Stimulated activated naive CD8-positive, alpha-beta T cell treated with anti-CD3 and anti-CD28 coated beads, Interleukin-15, Interleukin-2, amounts not matched to agents 100 ng/mL and 50 ng/mL, for 24 hours (primary cell): ENCODE results near the gene GARRE1.
"Not testable (repeated sequence)": the region's sequence is repeated elsewhere in the genome, so short reads cannot be mapped to it uniquely, and the experiment has no call there.

Experiments
- H3K27ac Mint-ChIP-seq: one replicate; pipeline ENCODE4 v1.8.0; 2021; ENCODE audit warnings: mild to moderate bottlenecking, mixed read lengths
- H3K27me3 Mint-ChIP-seq: one replicate; pipeline ENCODE4 v1.8.0; 2021; ENCODE audit warnings: mixed read lengths
- H3K36me3 Mint-ChIP-seq: one replicate; pipeline ENCODE4 v1.8.0; 2021; ENCODE audit warnings: low read depth, mixed read lengths
- H3K4me1 Mint-ChIP-seq: one replicate; pipeline ENCODE4 v1.8.0; 2021; ENCODE audit warnings: low read depth, mixed read lengths
- H3K4me3 Mint-ChIP-seq: one replicate; pipeline ENCODE4 v1.8.0; 2021; ENCODE audit warnings: mild to moderate bottlenecking, mixed read lengths
- H3K9me3 Mint-ChIP-seq: one replicate; pipeline ENCODE4 v1.8.0; 2021; ENCODE audit warnings: mixed read lengths

The GARRE1 gene

DNA sequence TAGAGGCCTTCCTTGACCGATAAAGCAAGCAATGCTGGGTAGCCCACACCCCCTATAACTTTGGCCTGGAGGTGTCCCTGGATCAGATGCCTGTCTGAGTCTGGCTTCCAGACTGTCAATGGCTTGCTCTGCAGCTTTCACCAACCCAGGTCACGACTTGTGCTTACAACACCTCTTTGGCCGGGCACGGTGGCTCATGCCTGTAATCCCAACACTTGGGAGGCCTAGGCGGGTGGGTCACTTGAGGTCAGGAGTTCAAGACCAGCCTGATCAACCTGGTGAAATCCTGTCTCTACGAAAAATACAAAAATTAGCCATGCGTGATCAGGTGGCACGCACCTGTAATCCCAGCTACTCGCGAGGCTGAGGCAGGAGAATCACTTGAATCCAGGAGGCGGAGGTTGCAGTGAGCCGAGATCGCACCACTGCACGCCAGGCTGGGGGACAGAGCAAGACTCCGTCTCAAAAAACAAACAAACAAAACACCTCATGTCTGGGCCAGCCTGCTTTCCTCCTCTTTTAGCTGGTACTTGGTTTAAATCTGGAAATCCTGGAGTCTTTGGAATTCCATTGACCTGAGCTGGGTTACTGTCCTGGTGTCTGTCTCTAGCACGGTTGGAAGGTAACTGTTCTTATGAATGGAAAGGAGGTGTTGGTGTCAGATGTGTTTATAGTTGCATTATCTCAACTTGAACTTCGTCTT lies 10.3 kb upstream of the GARRE1 start:
- Mint-ChIP-seq H3K27me3 (no peaks in the 10 kb centered on the region), H3K36me3 (no peaks in the 10 kb centered on the region), H3K4me3 (no peak overlapping the region), H3K4me1 (no peaks in the 10 kb centered on the region), H3K9me3 (no peaks in the 10 kb centered on the region), H3K27ac (no peak overlapping the region)

DNA sequence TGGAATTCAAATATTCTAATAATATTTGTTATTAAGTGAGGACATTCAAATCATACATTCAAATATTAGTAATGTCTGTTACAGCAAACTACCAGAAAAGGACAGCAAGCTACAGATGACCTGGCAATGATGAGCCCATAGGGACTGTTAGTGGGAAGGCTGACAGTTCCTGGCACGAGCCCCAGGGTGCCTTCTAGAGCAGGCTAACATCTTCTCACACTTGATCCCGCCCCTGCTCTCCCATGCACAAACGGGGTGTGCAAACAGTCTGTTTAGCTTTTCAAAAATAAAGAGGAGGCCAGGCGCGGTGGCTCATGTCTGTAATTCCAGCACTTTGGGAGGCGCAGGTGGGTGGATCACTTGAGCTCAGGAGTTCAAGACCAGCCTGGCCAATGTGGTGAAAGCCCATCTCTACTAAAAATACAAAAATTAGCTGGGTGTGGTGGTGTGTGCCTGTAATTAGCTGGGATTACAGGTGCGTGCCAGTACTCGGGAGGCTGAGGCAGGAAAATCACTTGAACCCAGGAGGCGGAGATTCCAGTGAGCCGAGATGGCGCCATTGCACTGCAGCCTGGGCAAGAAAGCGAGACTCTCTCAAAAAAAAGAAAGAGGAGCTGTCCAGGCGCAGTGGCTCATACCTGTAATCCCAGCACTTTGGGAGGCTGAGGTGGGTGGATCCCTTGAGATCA lies 9.6 kb upstream of the GARRE1 start:
- Mint-ChIP-seq H3K36me3 (no peaks in the 10 kb centered on the region), H3K27me3 (no peaks in the 10 kb centered on the region), H3K4me1 (no peaks in the 10 kb centered on the region), H3K27ac (no peak overlapping the region), H3K9me3 (no peaks in the 10 kb centered on the region), H3K4me3 (no peak overlapping the region)

DNA sequence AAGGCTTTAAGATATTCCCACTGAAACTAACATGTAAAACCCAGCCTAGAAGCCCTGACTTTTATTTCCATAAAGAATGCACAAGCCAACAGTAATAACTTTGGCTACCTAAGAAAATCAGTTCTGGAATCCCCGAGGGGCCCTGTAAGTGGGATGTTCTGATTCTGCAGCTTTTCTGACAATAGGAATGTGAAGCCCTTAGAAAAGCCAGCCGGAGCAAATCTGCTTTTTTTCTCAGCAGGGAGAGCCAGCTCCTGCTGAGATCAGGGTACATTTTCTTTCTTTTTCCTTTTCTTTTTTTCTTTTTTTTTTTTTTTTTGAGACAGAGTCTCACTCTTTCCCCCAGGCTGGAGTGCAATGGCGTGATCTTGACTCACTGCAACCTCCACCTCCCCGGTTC lies 8.0 kb upstream of the GARRE1 start:
- no peaks in the 10 kb centered on the region for H3K27me3 Mint-ChIP-seq
- H3K9me3 Mint-ChIP-seq = no peaks in the 10 kb centered on the region
- H3K27ac Mint-ChIP-seq = no peak overlapping the region
- H3K4me1 Mint-ChIP-seq = no peaks in the 10 kb centered on the region
- no peaks in the 10 kb centered on the region for H3K36me3 Mint-ChIP-seq
- H3K4me3 Mint-ChIP-seq = no peak overlapping the region

DNA sequence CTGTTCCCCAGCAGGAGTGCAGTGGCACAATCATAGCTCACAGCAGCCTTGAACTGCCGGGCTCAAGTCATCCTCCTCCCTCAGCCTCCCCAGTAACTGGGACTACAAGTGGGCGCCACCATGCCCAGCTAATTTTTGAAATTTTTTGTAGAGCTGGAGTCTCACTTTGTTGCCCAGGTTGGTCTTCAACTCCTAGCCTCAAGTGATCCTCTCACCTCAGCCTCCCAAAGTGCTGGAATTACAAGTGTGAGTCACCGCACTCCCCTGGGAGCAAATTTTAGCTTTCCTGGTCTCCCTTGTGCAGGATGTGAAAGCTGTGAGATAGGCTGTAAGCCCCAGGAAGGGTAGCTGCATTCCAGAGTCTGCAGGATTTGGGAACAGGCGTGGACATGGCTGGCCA lies 5.4 kb upstream of the GARRE1 start:
- H3K27me3 Mint-ChIP-seq = no peaks in the 10 kb centered on the region
- H3K27ac Mint-ChIP-seq = no peak overlapping the region
- no peaks in the 10 kb centered on the region for H3K36me3 Mint-ChIP-seq
- H3K9me3 Mint-ChIP-seq = no peaks in the 10 kb centered on the region
- H3K4me1 Mint-ChIP-seq = peaks cover 5% of the 10 kb centered on the region
- H3K4me3 Mint-ChIP-seq = no peak overlapping the region

DNA sequence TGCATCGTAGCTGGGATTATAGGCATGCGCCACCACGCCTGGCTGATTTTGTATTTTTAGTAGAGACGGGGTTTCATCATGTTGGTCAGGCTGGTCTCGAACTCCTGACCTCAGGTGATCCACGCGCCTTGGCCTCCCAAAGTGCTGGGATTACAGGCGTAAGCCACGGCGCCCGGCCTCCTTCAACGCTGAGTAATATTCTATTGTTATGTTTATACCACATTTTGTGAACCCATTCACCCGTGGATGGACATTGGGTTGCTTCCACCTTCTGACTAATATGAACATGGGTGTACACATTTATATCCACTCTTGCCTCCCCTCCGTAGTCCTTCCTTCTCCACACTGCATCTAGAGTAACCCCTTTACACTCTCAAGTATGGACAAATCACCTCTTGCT lies 1.2 kb upstream of the GARRE1 start:
- Mint-ChIP-seq H3K4me3 (peak overlapping the region; percentile 93), H3K4me1 (peaks cover 27% of the 10 kb centered on the region)
- H3K36me3 Mint-ChIP-seq, H3K27me3 Mint-ChIP-seq, H3K27ac Mint-ChIP-seq, H3K9me3 Mint-ChIP-seq: not testable (repeated sequence)

DNA sequence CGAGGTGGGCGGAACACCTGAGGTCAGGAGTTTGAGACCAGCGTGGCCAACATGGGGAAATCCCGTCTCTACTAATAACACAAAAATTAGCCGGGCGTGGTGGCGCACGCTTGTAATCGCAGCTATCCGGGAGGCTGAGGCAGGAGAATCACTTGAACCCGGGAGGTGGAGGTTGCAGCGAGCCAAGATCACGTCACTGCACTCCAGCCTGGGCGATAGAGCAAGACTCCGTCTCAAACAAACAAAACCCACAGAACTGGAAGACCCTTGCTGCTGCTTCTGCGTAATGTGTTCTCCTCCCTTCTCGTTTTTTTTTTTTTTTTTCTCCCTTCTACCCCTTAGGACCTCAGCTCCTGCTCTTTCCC lies 691 bp upstream of the GARRE1 start:
- not testable (repeated sequence) for H3K27me3 Mint-ChIP-seq, H3K36me3 Mint-ChIP-seq, H3K9me3 Mint-ChIP-seq
- Mint-ChIP-seq H3K27ac (peak overlapping the region; percentile 94), H3K4me1 (peaks cover 28% of the 10 kb centered on the region), H3K4me3 (peak overlapping the region; percentile 93)

DNA sequence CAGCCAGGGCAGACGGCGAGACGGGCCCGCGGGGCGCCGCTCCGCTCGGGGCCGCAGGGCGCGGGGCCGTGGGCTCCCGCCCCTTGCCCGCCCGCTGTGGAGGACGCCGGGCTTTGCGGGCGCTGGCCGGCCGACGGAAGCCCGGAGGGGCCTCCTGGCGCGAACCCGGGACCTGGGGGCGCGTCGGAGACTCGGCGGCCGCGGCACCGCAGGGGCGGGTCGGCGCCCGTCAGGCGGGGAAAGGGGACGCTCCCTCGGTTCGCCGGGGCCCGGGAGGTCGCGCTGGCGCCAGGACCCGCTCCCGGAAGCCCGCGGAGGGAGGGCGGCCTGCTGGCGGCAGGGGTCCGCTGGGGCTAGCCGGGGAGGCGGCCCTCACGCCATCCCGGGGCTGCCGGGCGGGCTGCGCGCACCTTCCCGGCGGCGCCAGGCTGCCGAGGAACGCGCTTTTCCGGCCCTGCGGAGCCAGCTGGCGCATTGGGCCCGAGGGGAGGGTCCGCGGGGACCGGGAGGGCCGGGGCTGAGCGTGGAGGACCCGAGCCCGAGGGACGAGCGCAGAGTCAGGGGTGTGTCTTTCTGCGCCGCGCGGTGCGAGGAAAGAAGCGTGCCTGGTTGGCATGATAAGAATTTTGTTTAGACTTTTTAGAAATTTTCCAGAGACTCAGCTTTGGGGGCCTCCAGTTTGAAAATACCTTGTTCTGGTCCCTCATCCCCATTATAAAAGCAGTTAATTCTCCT lies 511 bp downstream of the GARRE1 start:
- peak overlapping the region; percentile 66 for H3K27ac Mint-ChIP-seq
- peaks cover 37% of the 10 kb centered on the region for H3K4me1 Mint-ChIP-seq
- H3K4me3 Mint-ChIP-seq = peak overlapping the region; percentile 78
- H3K9me3 Mint-ChIP-seq = no peaks in the 10 kb centered on the region
- peaks cover 7% of the 10 kb centered on the region for H3K36me3 Mint-ChIP-seq
- H3K27me3 Mint-ChIP-seq = no peaks in the 10 kb centered on the region

DNA sequence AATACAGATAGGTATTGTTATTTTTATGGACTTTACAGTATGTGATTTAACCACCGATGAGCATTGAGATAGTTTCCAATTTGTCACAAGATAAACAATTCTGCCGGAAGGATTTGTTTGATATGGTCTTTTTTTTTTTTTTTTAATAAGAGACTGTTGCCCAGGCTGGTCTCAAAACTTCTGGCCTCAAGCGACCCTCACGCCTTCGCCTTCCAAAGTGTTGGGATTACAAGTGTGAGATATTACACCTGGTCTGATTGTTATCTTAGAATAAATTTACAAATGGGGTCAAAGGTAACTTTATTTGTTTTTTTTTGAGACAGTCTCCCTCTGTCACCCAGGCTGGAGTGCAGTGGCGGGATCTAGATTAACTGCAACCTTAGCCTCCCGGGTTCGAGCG lies 1.2 kb downstream of the GARRE1 start:
- Mint-ChIP-seq H3K4me3 (peak overlapping the region; percentile 78), H3K9me3 (no peaks in the 10 kb centered on the region), H3K27me3 (no peaks in the 10 kb centered on the region), H3K36me3 (peaks cover 7% of the 10 kb centered on the region), H3K4me1 (peaks cover 40% of the 10 kb centered on the region), H3K27ac (peak overlapping the region; percentile 66)

DNA sequence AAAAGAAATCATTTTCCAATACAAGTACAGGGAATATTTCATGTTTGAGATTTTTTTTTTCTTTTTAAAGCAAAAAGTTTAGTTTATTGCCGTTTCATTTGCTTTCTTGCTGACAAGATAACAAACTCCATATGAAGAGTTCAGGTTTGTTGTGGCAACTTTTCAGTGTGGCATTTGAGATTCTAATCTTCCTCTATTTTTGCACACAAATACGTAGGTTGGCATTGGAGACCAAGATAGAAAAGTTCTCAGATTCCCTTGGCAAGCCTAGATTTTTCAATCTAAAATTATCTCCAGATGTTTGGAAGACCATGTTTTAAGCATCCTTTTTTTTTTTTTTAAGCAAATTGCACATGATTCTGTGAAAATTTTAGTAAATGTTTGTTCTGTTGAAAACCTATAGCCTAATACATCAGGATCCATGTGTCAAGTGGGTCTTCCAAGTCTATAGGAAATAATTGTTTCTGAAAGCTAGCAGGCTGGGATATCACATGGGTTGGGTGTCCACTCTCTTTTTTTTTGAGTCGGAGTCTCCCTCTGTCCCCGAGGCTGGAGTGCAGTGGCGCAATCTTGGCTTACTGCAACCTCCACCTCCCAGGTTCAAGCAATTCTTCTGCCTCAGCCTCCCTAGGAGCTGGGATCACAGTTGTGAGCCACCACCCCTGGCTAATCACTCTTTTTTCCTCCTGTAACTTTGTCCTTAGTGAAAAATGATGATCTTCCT lies 2.6 kb downstream of the GARRE1 start:
- Mint-ChIP-seq H3K27me3 (no peaks in the 10 kb centered on the region), H3K9me3 (no peaks in the 10 kb centered on the region), H3K4me3 (no peak overlapping the region), H3K4me1 (peaks cover 51% of the 10 kb centered on the region), H3K36me3 (peaks cover 7% of the 10 kb centered on the region), H3K27ac (no peak overlapping the region)

DNA sequence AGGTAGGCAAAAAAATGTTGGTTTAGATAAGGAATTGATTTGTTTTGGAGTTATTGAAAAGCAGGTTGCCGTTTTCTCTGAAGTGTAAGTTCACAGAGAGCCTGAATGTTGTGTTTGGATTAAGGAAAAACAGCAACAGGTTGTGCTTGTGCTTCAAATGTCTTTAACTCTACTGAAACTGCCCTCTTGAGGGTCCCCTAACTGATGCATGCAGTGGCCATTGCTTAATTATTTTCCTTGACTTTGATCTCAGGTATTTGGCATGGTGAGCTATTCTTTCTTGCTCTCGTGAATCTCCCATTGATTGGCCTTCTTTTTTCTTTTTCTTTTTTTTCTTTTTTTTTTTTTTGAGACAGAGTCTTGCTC lies 3.2 kb downstream of the GARRE1 start:
- peaks cover 51% of the 10 kb centered on the region for H3K4me1 Mint-ChIP-seq
- H3K27ac Mint-ChIP-seq = no peak overlapping the region
- no peak overlapping the region for H3K4me3 Mint-ChIP-seq

DNA sequence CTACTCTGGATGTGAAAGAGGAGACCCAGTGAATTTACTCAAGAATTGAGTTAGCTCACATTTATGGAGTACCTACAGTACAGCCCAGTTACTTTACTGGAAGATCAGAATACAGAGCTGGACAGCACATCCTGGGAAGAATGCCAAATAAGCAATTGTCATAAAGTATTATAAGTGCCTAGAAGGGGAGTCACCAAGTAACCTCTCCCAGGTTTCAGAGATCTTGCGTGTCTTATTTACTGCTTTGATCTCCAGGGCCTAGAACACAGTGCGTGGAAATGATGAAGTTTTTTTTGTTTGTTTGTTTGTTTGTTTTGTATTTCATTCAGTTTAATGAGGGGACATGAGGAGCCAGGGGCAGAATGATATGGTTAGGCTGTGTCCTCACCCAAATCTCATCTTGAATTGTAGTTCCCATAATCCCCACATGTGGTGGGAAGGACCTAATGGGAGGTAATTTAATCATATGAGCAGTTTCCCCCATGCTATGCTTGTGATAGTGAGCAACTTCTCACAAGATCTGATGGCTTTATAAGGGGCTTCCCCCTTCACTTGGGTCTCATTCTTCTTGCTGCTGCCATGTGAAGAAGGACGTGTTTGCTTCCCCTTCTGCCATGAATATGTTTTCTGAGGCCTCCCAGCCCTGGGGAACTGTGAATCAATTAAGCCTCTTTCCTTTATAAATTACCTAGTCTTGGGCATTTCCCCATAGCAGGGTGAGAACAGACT lies 5.2 kb downstream of the GARRE1 start:
- Mint-ChIP-seq H3K4me1 (peaks cover 50% of the 10 kb centered on the region), H3K9me3 (no peaks in the 10 kb centered on the region), H3K4me3 (no peak overlapping the region), H3K27me3 (no peaks in the 10 kb centered on the region), H3K27ac (peak overlapping the region; percentile 12), H3K36me3 (peaks cover 7% of the 10 kb centered on the region)

More for the DNA sequence above, 3.2 kb downstream of the GARRE1 start:
- peaks cover 7% of the 10 kb centered on the region for H3K36me3 Mint-ChIP-seq
- no peaks in the 10 kb centered on the region for H3K27me3 Mint-ChIP-seq
- no peaks in the 10 kb centered on the region for H3K9me3 Mint-ChIP-seq

DNA sequence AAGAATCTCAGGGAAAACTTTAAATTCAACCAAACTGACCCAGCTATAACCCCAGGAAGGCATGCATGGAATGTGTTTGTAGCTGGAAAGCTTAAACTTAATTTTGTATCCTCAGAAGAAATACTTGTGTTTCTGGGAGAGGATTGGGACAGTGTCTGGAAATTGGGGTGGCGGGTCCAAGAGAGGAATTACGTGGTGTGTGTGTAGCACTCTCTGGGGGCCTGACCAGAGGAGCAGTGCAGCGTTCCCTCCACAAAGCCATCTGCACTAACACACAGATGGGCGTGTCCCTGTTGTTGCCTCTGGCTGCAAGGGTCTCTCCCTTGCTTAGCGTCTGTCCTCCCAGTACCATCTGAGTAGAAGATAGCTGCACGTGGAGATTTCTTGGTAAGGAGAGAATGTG lies 6.4 kb downstream of the GARRE1 start:
- peaks cover 54% of the 10 kb centered on the region for H3K4me1 Mint-ChIP-seq
- H3K27me3 Mint-ChIP-seq = no peaks in the 10 kb centered on the region
- peaks cover 7% of the 10 kb centered on the region for H3K36me3 Mint-ChIP-seq
- no peak overlapping the region for H3K27ac Mint-ChIP-seq
- no peak overlapping the region for H3K4me3 Mint-ChIP-seq
- no peaks in the 10 kb centered on the region for H3K9me3 Mint-ChIP-seq

DNA sequence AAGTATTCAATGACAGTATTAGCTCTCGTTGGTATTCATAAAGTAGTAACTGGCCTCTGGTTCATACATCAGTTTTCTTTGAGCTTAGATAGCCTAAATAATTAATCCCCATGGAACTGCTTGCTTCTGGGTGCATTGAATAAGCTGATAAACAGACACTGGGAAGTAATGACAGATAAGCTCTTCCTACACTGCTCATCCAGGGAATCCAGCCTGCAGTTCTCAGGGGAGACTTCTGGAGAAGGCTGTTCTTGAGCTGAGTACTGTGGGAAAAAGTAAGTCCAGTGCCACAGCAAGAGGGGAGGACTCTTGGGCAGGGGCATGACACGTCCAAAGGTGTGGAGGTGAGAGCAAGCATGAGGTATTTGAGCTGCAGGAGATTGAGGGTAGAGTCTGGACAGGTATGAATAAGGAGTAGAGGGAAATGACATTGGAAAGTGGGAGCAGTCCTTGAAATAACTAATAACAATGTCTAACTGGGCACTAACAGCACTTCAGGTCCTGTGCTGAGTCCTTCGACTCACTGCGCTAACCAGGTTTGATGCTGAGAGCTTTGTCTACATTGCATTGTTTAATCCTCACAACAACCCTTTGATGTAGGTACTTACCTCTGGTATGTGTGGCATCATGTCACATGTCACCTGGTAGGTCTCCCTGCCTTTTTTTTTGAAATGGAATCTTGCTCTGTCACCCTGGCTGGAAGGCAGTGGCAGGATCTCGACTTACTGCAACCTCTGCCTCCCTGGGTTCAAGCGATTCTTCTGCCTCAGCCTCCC lies 7.2 kb downstream of the GARRE1 start:
- Mint-ChIP-seq H3K36me3 (peaks cover 7% of the 10 kb centered on the region), H3K9me3 (no peaks in the 10 kb centered on the region), H3K4me3 (no peak overlapping the region), H3K27me3 (no peaks in the 10 kb centered on the region), H3K4me1 (peaks cover 53% of the 10 kb centered on the region), H3K27ac (peak overlapping the region; percentile 63)

DNA sequence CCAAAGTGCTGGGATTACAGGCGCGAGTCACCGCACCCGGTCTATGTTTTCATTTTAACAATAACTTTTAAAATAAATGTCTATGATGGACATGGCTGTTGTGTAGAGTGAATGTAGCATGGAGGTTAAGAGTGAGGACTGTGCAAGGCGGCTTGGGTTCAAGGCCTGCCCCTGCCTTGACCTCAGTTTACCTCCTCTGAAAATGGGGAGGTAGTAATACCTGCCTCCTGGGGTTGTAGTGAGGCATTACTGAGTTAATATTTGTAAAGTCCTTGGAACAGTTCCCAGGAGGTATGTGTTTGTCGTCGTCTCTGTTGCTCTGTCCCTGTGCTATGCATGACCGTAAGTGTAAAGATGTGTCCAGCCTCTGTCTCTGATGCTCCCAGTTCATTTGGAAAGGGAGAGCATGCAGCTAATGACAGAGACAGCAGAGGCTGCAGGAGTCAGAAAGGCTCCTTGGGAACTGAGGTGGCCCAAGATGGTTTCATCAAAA lies 9.4 kb downstream of the GARRE1 start:
- Mint-ChIP-seq H3K27me3 (no peaks in the 10 kb centered on the region), H3K4me1 (peaks cover 48% of the 10 kb centered on the region), H3K27ac (peak overlapping the region; percentile 21), H3K9me3 (no peaks in the 10 kb centered on the region), H3K4me3 (no peak overlapping the region), H3K36me3 (peaks cover 9% of the 10 kb centered on the region)
